Fibroblast of mammary gland (primary cell): ENCODE measurements around the gene KCNN1.

Source experiments
- DNase-seq: peaks from one replicate; pipeline ENCODE4 v3.0.0-alpha.2; 2010; ENCODE audit warnings: low read depth
- H3K4me3 ChIP-seq: 2 replicates; pipeline ENCODE4 v1.5.1; 2011; ENCODE audit warnings: low read depth, mild to moderate bottlenecking, low read length, moderate library complexity; ENCODE audit not compliant: control insufficient read depth
- CTCF ChIP-seq: conservative IDR thresholded peaks from 2 replicates; pipeline ENCODE4 v1.5.1; 2011; ENCODE audit warnings: low read depth, low read length, inconsistent platforms; ENCODE audit not compliant: control insufficient read depth, insufficient read depth

The KCNN1 gene

DNA sequence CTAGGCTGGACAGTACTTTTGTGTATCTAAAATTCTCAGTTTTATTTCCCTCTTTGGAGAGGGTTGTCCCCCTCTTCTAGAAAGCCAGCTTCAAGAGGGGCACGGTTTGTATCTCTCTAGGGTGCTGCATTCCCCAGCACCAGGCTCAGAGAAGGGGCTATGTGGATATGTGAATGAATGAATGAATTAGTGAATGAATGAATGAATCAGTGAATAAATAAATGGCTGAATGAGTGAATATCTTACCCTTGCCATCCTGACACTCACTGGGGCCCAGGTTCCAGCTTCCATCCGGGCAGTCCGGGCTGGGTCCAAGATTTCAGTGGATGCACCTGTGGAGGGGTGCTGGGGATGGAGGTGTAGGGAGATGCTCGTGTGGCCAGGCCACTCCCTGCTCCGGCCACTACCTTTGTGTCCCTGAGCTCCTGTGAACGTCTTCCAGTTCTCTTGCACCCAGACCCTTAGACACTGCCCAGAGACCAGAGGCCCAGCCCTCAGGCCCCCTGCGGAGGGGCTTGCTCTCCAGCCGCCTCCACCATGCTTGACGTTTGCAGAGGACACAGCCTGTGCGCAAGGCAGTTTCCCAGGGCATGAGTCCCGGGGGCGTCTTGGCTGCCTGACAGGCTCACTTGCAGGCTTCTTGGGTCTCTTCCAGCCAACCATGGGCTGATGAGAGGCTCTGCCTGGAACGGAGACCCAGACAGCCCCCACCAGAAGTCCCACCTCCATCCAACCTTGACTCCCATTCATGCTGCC lies 2.8 kb upstream of the KCNN1 start:
- TF ChIP-seq CTCF: no peak
- no peak for DNase-seq
- H3K4me3 ChIP-seq: no peak overlapping the region

GRCh38 chr19:17965370-17966128 lies 1.4 kb upstream of the KCNN1 start:
- TF ChIP-seq CTCF: no peak
- DNase-seq: no peak
- H3K4me3 ChIP-seq: no peak overlapping the region

DNA sequence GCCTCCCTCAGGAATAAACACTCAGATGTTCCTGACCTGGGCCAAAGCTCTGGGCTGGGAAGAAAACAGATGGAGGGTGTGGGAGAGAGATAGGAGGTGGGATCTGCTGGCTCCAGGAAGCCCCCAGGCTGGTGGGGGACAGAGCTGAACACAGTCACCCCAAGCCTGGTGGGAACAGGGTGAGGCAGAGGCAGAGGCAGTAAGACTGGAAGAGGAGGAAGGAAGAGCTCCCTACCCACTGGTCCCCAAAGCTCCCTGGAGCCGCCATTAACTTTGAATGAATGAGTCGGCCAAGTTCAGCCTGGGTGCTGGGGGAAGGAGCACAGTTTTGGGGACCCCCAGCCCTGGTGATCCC lies 801 bp upstream of the KCNN1 start:
- H3K4me3 ChIP-seq: no peak overlapping the region
- TF ChIP-seq CTCF: no peak
- DNase-seq: no peak

DNA sequence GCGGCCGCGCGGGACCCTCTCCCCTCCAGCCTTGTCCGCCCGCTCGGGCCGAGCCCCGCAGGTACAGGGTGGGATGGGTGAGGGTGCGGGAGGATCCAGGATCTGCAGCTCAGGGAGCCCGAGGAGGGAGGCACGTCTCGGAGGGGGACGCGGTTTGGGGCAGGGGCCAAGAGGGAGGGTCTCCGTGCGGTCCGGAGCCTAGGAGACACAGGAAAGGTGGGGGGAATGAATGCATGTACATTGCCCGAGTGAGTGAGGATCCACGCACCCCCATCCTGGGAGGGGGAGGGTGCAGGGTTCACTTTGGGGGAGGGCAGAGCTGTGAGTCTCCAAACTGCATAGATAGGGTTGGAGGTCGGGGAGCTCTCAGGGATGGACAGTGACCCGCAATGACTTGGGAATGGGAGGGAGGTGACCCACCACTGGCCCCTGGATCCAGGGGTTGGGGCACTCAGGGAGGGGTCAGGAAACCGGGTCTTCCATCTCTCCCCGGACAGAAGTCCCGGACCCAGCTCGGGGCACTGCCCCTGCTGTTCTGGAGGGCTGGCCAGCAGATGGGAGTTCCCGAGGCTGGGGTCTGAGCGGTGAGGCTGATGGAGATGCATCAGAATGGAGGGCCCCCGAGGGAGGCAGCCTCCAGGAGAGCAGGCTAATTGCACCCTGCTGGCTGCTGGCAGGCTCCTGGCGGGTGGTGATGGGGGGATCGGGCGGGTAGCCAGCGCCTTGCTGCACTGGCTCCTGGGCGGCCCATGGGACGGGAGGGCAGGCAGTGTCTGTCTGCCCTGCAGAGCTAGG lies 547 bp downstream of the KCNN1 start:
- H3K4me3 ChIP-seq: no peak overlapping the region
- DNase-seq: no peak
- no peak for TF ChIP-seq CTCF

GRCh38 chr19:17968362-17968761 lies 1.5 kb downstream of the KCNN1 start:
- no peak for TF ChIP-seq CTCF
- DNase-seq: no peak
- H3K4me3 ChIP-seq: no peak overlapping the region

- no peak overlapping the region for H3K4me3 ChIP-seq
- TF ChIP-seq CTCF: no peak
- no peak for DNase-seq
These were observed 2.3 kb downstream of the KCNN1 start for GRCh38 chr19:17969096-17969792.
